ENCODE measurements around the gene SETBP1.
"Not testable (repeated sequence)": the region's sequence is repeated elsewhere in the genome, so short reads cannot be mapped to it uniquely, and the experiment has no call there.

SETBP1 gene

DNA sequence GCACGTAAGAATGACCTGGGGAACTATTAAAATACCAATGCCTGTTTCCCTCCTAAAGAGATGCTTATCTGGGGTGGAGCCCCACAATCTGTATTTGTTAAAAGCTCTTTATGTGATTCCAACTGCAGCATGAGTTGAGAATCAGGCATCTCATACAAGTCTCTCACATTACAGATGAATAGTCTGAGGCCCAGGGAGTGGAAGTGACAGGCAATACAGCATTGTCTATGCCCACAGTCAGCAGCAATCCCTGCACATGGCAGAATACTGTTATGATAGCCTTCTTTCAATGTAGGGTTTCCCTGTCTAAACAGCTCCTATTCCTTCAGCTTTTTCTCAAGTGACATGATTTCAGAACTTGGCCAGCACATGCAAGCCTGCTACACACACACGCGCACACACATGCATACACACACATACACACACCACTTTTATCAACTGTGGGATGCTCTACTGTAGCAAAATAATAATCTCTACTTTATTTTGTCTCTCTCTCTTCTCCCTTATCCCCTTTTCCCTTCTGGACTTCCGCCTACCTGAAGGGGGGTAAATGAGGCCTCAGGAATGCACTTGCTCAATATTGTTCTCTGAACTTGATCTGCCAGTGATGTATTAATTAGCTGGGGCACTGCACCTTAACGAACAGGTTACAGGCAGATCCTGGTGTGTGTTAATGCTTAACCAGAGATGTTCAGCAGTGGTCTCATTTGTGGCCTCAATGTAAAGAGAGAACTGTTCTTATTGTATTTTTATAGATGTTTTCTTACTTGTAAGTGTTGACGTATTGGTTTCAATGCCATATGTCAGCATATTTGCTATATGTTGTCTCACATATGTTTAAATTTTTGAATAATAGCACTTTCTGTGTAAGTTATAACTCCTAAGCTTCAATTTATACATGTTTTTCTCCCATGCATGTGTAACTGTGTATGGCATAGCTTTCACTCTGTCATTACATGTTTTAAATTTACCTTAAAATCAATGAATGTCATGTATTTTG lies 116.0 kb downstream of the SETBP1 start:
- DNase-seq = no peak

- DNase-seq = no peak
Observed at GRCh38 chr18:44798433-44799048, 117.9 kb downstream of the SETBP1 start.

- peak; percentile 11 for DNase-seq
Observed at GRCh38 chr18:44799382-44799906, 118.8 kb downstream of the SETBP1 start.

GRCh38 chr18:44799907-44800421 lies 119.3 kb downstream of the SETBP1 start:
- DNase-seq = no peak

DNA sequence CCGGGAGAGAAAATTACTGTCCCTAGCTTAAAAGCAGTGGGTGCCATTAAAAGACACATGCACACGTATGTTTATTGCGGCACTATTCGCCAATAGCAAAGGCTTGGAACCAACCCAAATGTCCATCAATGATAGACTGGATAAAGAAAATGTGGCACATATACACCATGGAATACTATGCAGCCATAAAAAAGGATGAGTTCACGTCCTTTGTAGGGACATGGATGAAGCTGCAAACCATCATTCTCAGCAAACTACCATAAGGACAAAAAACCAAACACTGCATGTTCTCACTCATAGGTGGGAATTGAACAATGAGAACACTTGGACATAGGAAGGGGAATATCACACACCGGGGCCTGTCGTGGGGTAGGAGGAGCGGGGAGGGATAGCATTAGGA lies 120.1 kb downstream of the SETBP1 start:
- DNase-seq = not testable (repeated sequence)

DNA sequence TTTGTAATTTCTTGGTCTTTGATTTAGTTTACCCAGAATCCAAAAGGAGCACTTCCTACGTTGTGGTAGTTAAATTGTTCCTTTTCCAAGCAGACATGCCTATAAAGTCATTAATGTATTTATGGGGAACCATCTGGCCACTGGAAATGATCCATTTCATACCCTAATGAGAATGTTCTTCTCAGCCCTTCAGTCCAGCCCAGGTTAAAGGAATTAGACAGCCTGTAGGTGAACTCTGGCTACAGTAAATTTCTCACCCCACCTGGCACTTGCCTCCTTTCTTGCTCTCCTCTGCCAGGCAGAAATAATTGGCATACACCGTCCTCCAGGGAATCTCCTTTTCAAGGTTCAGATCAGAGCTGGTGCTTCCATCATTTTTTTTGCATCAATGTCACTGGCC lies 121.1 kb downstream of the SETBP1 start:
- no peak for DNase-seq

- no peak for DNase-seq
Observed at GRCh38 chr18:44802508-44802907, 121.8 kb downstream of the SETBP1 start.

DNA sequence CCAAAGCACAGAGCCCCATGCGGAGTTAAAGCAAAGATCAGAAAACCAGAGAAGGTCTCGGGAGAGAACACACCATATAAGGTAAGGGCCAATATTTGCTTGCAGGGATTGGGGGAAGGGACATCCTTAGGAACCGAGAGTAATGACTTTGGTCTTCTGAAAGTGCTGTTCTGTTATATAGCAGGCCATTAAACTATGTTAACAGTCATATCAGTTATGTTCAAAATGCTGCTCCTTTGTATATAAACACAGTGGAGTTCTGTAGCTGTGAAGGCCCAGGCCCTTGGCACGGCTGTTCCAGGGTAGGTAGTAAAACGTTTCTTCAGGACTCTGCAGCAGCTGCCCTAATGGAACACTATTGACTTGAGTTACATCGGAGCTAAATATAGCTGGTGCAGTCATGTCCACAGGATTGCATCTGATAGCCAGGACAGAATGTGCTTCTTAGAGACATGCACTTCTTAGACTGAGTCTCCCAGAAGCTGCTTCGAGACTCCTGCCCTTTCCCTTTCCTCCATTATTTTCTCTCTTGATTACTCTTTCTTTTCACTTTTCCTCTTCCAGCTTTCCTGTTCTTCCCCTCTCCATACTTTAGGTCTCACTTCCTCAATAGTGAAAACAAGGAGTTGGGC lies 122.4 kb downstream of the SETBP1 start:
- DNase-seq = no peak

GRCh38 chr18:44804033-44804432 lies 123.3 kb downstream of the SETBP1 start:
- no peak for DNase-seq

- no peak for DNase-seq
Observed at GRCh38 chr18:44805176-44805575, 124.5 kb downstream of the SETBP1 start.

DNA sequence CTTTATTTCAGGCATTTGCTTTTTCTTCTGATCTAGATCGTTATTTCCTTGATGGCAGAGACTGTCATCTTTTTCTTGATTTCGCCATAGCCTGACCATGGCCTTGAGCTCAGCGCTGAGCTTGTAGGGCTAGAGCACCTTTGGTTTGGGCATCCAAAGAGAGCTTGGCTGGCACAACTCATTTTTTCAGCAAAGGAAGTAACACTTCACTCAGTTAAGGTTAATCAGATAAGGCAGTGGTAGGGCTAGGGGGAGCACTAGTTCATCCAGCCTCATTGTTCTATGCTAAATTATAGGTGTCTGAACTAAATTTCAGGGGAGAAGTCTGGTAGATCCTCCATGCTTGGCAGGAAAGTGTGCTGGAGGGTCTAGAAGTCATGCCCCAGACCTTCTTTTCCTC lies 125.0 kb downstream of the SETBP1 start:
- no peak for DNase-seq

- no peak for DNase-seq
Observed at GRCh38 chr18:44807766-44808165, 127.1 kb downstream of the SETBP1 start.

GRCh38 chr18:44811572-44812125 lies 131.0 kb downstream of the SETBP1 start:
- DNase-seq = no peak

- DNase-seq = no peak
Observed at GRCh38 chr18:44812426-44812825, 131.7 kb downstream of the SETBP1 start.

GRCh38 chr18:44813586-44813985 lies 132.9 kb downstream of the SETBP1 start:
- DNase-seq = no peak

DNA sequence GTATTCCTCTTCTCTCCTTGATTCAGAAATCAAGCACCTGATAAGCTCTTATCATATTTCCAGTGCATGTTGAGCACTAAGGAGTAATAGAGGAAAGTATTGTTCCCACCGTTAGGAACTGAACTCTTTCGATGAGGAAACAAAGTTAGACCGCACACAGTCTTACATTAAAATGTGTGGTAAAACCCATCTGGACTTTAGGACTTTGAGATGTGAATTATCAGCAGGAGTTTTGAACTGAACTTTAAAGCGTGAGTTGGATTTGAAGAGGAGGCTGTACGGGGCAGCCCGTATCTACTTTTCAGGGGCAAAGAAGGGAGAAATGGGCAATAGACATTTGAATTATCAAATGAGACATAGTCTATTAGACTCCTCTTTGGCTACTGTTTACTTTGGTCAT lies 134.4 kb downstream of the SETBP1 start:
- DNase-seq = no peak

GRCh38 chr18:44816050-44816449 lies 135.4 kb downstream of the SETBP1 start:
- DNase-seq = no peak

DNA sequence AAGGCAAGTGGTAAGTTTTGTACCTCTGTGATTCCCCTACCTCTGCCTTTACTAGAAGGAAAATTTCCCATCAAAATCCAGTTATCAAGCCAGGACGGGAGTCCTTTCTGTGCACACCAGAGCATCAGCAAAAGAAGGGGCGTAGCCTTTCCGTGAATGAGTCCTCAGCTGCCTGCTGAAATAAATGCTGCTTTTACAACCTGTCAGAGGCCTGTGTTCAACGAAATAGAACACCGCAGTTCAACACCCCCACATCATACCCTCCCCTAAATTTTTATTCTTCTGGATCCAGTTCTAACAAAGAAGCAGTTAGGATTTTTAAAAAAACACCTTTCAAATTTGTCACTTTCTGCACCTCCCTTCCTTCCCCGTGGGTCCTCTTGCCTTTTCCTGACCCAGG lies 135.8 kb downstream of the SETBP1 start:
- DNase-seq = no peak

DNA sequence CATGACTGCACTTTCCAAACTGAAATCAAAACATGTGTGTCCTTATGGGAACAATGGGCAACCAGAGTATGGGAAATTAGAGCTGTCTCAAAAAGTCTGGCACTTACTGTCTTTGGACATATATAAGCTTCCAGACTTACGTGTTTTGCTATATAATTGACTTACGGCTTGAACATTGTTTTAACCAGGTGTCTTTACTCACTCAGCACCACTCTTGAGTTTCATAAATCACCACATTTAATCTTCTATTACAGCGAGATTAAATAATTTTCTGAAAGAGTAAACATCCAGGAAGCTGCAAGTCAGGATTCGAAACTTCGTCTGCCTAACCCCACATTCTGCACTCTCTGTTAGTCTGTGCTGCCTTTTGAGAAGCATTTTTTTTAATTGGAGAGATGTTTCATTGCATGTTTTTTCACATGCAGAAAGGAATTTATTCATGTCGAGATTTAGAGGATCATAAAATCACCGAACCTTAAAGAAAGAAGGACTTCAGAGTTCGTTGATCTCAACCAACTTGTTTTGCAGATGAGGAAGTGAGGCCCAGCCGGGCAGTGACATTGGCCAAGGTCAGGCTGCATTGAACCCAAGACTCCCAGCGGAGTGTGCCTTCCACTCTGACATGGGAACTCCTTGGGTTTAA lies 137.3 kb downstream of the SETBP1 start:
- DNase-seq = no peak

DNA sequence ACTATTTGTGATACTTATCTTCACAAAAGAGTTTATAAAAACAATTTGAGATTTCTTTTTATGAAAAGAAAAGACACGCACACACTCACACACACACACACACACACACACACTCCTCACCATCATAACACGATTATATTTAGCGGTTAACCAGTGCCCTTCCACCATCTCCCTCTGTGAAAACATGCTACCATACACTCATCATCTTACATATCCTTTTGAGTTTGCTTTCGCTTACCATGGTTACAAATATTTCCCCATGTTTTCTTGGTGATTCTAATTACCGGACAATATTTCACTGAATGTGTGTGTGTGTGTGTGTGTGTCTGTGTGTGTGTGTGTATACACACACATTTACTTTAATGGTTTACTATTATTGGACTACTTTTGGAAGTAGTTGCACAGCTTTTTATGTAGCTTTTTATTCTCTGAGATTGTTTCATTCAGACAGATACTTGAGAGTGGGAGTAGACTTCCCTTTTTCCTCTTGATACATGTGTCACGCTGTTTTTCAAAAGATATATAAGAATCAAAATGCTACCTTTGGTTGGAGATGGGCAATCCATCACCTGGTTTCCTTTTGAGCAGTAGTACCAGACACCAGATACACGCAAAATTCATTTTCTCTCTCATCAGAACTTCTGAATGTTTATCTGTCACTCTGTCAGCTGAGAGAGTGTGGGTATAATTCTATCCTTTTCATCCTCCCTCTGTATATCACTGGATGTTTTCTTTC lies 138.1 kb downstream of the SETBP1 start:
- no peak for DNase-seq

DNA sequence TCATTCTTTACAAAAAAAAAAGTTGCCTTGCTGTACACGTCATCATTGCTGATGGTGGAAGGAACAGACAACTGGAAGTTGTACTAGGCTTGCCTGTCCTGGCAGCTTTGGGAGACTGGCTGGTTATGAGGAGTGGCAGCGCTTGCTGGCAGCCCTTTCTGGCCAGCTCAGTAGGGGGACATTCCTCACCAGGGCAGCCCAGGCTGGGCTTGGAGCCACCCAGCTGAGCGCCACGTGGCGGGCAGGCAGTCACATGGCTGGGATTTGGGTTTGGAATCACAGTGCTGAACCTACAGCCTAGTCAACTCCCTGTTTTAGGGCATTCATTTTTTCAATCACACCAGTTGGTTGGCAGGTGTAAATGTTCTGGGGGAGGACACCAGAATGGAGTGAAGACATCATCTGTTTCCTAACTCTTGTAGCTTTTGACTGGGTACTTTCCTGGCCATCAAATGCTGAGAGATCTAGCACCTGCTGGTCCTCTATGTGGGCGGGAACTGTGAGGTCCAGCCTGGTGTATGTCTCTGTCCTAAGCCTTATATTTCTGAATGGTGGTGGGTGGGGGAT lies 139.3 kb downstream of the SETBP1 start:
- no peak for DNase-seq

Data from stimulated activated CD4-positive, alpha-beta T cell treated with anti-CD3 and anti-CD28 coated beads, Interleukin-1b, Interleukin-23, amount 100 ng/mL, for 48 hours (primary cell).